HTR-8/SVneo (cell line): ENCODE data around the gene CADM1.

Experiments used
- DNase-seq: peaks from one replicate; pipeline ENCODE4 v3.0.0; 2011; ENCODE audit warnings: low spot score, mixed read lengths; ENCODE audit not compliant: insufficient read length
- FAIRE-seq: peaks from 2 replicates; lab custom pipeline; 2011; peaks lifted over from hg19 to GRCh38; lab: Jason Lieb, UNC

The CADM1 gene

GRCh38 chr11:115145324-115145723 lies 358.9 kb downstream of the CADM1 start:
- DNase-seq (no peak), FAIRE-seq (no peak)

DNA sequence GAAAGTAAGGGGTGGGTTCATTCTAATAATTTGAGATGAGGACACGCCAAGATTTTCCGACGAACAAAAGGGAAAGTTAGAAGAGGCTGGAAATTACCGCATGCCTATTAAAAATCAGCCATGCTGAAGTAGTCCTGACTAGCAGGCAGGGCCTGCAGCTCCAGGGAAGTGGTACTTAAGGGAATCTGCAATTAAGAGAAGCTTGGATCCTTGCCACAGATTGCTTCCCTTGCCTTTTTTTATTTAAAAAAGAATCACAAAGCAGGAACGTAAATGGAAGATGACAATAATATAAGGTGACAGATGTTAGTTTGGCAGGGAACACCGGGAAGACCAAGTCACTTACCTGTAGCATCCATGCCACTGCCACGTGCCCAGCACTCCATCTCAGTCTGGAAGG lies 359.3 kb downstream of the CADM1 start:
- FAIRE-seq: no peak
- DNase-seq: no peak

DNA sequence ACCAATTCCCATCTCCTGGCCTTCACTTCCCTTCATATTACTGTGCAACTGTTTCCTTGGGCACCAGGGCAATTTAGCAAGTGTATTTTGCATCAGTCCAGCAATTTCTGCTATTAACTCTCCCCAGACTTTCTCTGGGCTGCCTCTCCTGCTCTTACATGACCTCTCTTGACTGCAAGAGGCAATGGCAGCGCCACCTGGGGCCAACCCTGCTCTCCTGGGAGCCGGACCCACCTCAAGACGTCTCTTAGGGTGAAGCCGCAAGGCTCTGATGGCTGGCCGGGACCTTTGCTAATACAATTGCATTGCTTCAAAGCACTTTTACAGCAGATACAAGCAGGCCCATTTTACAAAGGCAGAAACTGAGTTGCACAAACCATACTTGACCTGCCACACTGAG lies 360.2 kb downstream of the CADM1 start:
- FAIRE-seq (no peak), DNase-seq (no peak)

- FAIRE-seq (no peak), DNase-seq (no peak)
Measured at GRCh38 chr11:115141231-115142114, 362.7 kb downstream of the CADM1 start.

DNA sequence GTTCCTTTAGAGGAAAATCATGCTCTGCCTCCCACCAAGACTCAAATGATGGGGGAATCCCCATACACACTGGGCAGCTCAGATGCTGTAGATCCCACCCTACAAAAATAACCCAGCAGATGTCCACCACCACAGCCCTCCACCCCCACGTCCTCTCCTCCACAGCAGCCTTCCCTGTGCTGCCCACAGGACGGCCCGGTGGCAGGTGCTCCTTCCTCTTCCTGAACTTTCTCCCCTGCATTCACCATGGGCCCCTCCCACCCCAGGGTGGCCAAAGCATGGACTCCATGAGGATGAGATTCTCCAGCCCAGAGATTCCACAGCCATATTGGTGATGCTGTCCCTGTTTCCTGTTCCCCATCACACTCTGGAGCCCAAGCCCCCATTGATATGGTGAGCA lies 368.3 kb downstream of the CADM1 start:
- FAIRE-seq (no peak), DNase-seq (no peak)

- DNase-seq: no peak
- no peak for FAIRE-seq
Measured at GRCh38 chr11:115134926-115135325, 369.3 kb downstream of the CADM1 start.

DNA sequence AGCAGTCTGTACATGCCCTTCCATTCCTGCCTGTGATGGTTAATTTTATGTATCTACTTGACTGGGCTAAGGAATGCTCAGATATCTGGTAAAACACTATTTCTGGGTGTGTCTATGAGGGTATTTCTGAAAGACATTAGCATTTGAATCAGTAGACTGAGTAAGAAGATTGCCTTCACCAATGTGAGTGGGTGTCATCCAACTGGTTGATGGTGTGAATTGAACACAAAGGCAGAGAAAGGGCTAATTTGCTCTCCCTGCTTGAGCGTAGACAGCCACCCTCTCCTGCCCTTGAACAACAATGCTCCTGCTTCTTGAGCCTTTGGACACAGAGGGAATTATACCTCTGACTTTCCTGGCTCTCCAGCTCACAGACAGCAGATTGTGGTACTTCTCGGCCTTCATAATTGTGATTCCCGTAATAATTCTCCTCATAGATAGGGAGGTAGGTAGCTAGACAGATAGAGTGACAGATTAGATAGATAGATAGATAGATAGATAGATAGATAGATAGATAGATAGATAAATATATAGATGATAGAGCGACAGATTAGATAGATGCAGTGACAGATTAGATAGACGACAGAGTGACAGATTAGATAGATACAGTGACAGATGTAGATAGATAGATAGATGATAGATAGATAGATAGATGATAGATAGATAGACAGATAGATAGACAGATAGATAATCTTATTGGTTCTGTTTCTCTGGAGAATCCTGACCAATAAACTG lies 370.6 kb downstream of the CADM1 start:
- FAIRE-seq (no peak), DNase-seq (no peak)

- peak; percentile 23 for FAIRE-seq
- DNase-seq: no peak
Measured at GRCh38 chr11:115132436-115133228, 371.6 kb downstream of the CADM1 start.

GRCh38 chr11:115129473-115130289 lies 374.5 kb downstream of the CADM1 start:
- DNase-seq (no peak), FAIRE-seq (no peak)

DNA sequence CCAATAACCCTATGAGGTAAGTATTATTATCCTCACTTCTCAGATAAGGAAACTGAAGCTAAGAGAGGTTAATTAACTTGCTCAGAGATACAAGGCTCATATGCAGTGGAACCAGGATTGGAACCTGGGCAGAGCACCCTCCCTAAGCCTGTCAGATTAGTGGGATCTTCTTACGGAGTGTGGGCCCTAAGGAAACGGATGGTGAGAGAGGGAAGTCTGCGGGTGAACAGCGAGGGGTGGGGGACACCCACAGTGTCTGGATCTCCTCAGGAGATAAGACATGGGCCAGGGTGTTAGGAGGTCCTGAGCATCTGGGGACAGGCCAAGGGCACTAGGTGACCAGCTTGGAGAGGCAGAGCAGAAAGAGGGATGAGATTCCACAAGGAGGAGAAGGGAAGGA lies 376.0 kb downstream of the CADM1 start:
- DNase-seq: no peak
- no peak for FAIRE-seq

GRCh38 chr11:115127790-115128189 lies 376.4 kb downstream of the CADM1 start:
- FAIRE-seq (no peak), DNase-seq (no peak)

- DNase-seq: no peak
- no peak for FAIRE-seq
Measured at GRCh38 chr11:115126515-115127208, 377.6 kb downstream of the CADM1 start.

- DNase-seq (no peak), FAIRE-seq (no peak)
Measured at GRCh38 chr11:115126092-115126491, 378.1 kb downstream of the CADM1 start.

DNA sequence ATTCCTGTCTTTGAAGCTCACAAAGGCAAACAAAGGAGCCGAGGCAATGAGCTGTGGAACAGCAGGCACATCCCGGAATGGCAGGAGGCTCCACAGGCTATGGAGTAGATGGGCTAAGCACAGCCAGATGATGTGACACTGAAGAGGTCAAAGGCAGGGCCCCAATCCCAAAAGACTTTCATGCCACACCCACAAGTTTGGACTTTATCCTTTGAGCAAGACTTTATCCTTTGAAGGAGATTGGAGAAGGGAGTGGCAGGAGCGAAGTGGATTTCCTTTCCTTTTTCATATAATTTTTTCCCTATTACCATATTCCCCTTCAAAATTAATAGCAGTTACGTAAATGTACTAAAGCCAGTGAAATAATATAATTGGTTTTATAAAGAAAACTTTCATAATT lies 379.4 kb downstream of the CADM1 start:
- FAIRE-seq: no peak
- DNase-seq: no peak

- no peak for DNase-seq
- no peak for FAIRE-seq
Measured at GRCh38 chr11:115123641-115124040, 380.6 kb downstream of the CADM1 start.

DNA sequence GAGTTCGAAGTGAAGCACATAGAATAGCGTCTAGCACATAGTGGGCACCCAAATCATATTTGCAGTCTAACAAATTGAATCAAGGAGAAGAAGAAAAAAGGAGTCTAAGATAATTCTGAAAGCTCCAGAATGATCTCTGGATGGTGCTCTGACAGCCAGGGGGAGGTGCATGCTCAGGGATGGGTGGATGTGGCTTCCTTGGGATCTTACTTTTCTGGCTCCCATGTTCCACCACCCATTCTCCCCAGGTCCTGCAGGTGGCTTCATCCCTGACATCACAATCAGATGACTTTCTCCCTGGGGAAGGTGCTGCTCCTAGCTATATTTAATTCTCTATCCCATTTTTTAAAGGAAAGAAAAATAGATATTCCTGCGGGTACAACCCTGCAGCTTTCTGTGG lies 381.9 kb downstream of the CADM1 start:
- FAIRE-seq (no peak), DNase-seq (no peak)
